Measurements from ENCODE around the gene TMEM200B. TPM values are rescaled to one million over a fixed set of nuclear protein-coding genes. Genes with fewer than 3 reads are reported as not detected.

TMEM200B gene
- total RNA-seq, 1 experiment from 2014 or later = 12.6 TPM

- Histone ChIP-seq H3K79me1 (ENCODE audit: insufficient read depth, low read depth, low read length, poor library complexity, severe bottlenecking) (no peaks in the 10 kb centered on the region), H2AK5ac (ENCODE audit: insufficient read length, low read length) (no peak overlapping the region), H2BK120ac (ENCODE audit: low read depth, low read length, poor library complexity, severe bottlenecking) (no peak overlapping the region), H2BK15ac (ENCODE audit: low read depth, low read length) (no peak overlapping the region), H3K27ac (ENCODE audit: insufficient read length, low read depth, low read length) (no peak overlapping the region), H4K91ac (ENCODE audit: insufficient read length, low read depth, low read length) (no peak overlapping the region), H3K14ac (ENCODE audit: insufficient read depth, low read length) (no peak overlapping the region), H3K23me2 (ENCODE audit: insufficient read length, low read depth, low read length, poor library complexity, severe bottlenecking) (no peaks in the 10 kb centered on the region), H2BK20ac (ENCODE audit: low read depth, low read length, poor library complexity, severe bottlenecking) (no peak overlapping the region), H3K56ac (ENCODE audit: insufficient read length, low read depth, low read length) (no peak overlapping the region), H3K9ac (ENCODE audit: extremely low read depth, insufficient read length, low read length) (no peak overlapping the region), H3T11ph (ENCODE audit: low read length) (no peak overlapping the region), H3K23ac (ENCODE audit: insufficient read length, low read depth, low read length) (no peak overlapping the region), H3K27me3 (ENCODE audit: insufficient read depth, low read length) (no peaks in the 10 kb centered on the region), H2BK5ac (ENCODE audit: insufficient read length, low read length) (no peak overlapping the region), H3K4ac (ENCODE audit: low read depth, low read length) (no peak overlapping the region), H2AFZ (ENCODE audit: low read length) (no peak overlapping the region), H3K9me3 (ENCODE audit: control insufficient read depth, low read depth, low read length) (no peaks in the 10 kb centered on the region), H2BK12ac (ENCODE audit: insufficient read length, low read depth, low read length) (no peak overlapping the region), H4K5ac (ENCODE audit: insufficient read length, low read depth, low read length) (no peak overlapping the region), H3K4me1 (ENCODE audit: insufficient read depth, low read length) (peaks cover 5% of the 10 kb centered on the region; the same call in 1 of the 2 replicates), H4K20me1 (ENCODE audit: control insufficient read depth, insufficient read depth, insufficient read length) (no peaks in the 10 kb centered on the region), H3K18ac (ENCODE audit: insufficient read length, low read depth, low read length) (no peak overlapping the region), H3K79me2 (ENCODE audit: insufficient read depth, low read length) (no peaks in the 10 kb centered on the region), H4K8ac (replicated peaks; ENCODE audit: insufficient read length, low read depth, low read length) (no peak overlapping the region), H3K4me2 (ENCODE audit: insufficient read depth, insufficient read length, low read length) (no peak overlapping the region)
- no peaks in the 10 kb centered on the region; a peak in 1 of 5 replicates for H3K9me3 Mint-ChIP-seq
- TF ChIP-seq CTCF (conservative IDR thresholded peaks at IDR 0.05) = no peak
- H3K36me3 Mint-ChIP-seq (ENCODE audit: insufficient read depth in 1 of 3, low read depth in 3 of 3) = peaks cover 41 to 80% (median 76%) of the 10 kb centered on the region in 3 experiments
- no peak overlapping the region for H3K4me3 Mint-ChIP-seq
- H3K4me1 Mint-ChIP-seq = peaks cover 8 to 10% of the 10 kb centered on the region in 2 experiments
- peak overlapping the region in 2 of 3 experiments; percentile 29 to 86; a peak in 2 of 7 replicates for H3K27ac Mint-ChIP-seq
- DNase-seq = no peak
- no CpG with 5 or more reads among the region's 3 CpGs for WGBS (ENCODE audit: extremely low coverage, insufficient read length, low lambda C conversion rate)
- no peaks in the 10 kb centered on the region for H3K27me3 Mint-ChIP-seq (ENCODE audit: low read depth)
These were observed 33.5 kb upstream of the TMEM200B start for GRCh38 chr1:29157269-29157601.
